GM10248 (cell line): Measurements from ENCODE around the gene BRCA2.

Source experiments
- CTCF ChIA-PET: fragments of 300-600 bp; sonication (Branson Sonifier 250); formaldehyde crosslinking; extraction: SDS; loops from one replicate; lab custom pipeline; 2021; ENCODE audit warnings: antibody characterized with exemption; lab: Yijun Ruan, JAX
- POLR2A ChIA-PET: fragments of 350-650 bp; sonication (Branson Sonifier 250); formaldehyde crosslinking; extraction: SDS; loops from one replicate; lab custom pipeline; 2020; ENCODE audit warnings: antibody characterized with exemption; lab: Yijun Ruan, JAX
- DNase-seq: peaks from one replicate; pipeline ENCODE4 v3.0.0; 2012; ENCODE audit errors: extremely low spot score
- TF ChIP-seq, protein P1 (sequence below): IDR thresholded peaks from 2 replicates; pipeline ENCODE4 v1.5.1; 2012; ENCODE audit warnings: mild to moderate bottlenecking, low read depth; ENCODE audit errors: extremely low read depth, missing control alignments, control extremely low read depth

Gene BRCA2

DNA sequence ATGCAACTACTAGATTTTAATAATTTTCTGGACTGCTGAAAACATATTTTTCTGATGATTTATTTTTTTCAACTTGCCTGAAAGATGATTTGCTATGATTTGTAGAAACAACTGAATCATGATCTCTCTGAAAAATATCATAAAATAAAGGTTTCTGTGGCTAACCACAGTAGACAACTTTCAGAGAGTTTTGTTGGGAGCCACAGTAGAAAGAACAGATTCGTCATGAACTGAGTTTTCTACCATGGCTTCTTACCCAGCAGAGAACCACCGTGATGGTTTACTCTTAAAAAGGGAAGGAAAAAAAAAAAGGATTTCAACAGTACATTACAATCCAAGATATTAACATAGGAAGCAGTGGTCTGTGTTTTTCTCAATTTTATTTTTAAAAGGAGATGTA is 18.1 kb upstream of the BRCA2 start:
- ChIA-PET POLR2A (no interaction called here), CTCF (interaction anchor here (2.0 kb wide), 1 partner anchor 9 kb away, joined by 8 read pairs; no protein-coding TSS in a partner anchor)
- TF ChIP-seq, protein P1, sequence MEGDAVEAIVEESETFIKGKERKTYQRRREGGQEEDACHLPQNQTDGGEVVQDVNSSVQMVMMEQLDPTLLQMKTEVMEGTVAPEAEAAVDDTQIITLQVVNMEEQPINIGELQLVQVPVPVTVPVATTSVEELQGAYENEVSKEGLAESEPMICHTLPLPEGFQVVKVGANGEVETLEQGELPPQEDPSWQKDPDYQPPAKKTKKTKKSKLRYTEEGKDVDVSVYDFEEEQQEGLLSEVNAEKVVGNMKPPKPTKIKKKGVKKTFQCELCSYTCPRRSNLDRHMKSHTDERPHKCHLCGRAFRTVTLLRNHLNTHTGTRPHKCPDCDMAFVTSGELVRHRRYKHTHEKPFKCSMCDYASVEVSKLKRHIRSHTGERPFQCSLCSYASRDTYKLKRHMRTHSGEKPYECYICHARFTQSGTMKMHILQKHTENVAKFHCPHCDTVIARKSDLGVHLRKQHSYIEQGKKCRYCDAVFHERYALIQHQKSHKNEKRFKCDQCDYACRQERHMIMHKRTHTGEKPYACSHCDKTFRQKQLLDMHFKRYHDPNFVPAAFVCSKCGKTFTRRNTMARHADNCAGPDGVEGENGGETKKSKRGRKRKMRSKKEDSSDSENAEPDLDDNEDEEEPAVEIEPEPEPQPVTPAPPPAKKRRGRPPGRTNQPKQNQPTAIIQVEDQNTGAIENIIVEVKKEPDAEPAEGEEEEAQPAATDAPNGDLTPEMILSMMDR: no peak
- no peak for DNase-seq

DNA sequence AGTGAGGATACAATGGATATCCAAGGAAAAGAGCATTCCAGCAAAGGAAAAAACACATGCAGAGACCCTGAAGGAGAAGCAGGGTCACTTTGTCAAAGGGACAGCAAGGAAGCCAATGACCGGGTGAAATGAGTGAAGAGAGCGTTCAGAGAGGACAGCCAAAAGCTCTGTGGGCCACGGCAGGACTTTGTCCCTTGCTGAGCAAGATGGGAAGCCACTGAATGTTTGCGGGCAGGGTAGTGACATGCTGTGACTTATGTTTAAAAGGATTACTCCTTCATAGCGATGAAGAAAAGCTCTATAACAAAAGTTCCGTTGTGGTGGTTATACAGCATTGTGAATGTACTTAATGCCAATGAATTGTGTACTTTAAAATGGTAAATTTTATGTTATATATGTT is 16.6 kb upstream of the BRCA2 start:
- CTCF ChIA-PET: interaction anchor here (1.0 kb wide), 2 partner anchors 9 to 29 kb away, joined by 3 read pairs; no protein-coding TSS in a partner anchor
- no peak for DNase-seq
- TF ChIP-seq, protein P1: no peak
- POLR2A ChIA-PET: no interaction called here

DNA sequence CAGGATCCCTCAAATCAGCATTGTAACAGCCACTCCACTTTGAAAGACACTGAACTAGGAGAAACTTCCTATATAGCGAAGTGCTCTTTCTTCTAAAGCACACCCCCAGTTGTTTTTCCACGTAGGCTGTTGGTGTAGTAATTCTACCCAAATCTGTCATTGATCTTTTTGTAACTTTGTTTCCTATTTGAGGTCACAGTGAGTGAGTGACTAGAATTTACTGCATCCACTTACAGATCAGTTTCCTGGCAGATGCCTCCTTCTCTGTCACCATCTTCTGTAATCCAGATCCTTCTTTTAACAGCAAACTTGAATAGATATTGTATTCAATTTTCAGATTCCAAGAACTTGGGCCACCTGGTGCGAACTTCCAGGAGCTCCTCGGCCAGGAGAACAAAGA is 15.4 kb upstream of the BRCA2 start:
- TF ChIP-seq, protein P1: no peak
- ChIA-PET POLR2A (no interaction called here), CTCF (no interaction called here)
- no peak for DNase-seq

DNA sequence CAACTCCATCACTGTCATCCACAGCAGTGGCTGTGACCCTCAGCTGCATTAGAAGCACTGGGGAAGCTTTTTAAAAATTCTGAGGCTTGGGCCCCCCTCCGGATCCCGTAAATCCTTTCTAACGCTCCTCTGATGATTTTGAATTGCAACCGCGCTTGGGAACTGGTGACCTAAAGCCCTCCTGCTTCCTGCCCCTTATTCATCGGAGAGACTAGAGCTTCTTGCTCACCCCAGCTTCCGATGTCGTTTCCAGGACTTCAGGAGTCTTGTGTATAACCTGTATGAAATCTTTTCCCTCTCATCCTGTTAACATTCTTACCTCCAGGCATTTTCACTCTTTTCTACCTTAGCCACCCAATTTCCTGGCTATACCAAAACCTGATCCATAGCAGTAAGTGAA is 14.9 kb upstream of the BRCA2 start:
- TF ChIP-seq, protein P1: no peak
- ChIA-PET CTCF (no interaction called here), POLR2A (no interaction called here)
- DNase-seq: no peak

DNA sequence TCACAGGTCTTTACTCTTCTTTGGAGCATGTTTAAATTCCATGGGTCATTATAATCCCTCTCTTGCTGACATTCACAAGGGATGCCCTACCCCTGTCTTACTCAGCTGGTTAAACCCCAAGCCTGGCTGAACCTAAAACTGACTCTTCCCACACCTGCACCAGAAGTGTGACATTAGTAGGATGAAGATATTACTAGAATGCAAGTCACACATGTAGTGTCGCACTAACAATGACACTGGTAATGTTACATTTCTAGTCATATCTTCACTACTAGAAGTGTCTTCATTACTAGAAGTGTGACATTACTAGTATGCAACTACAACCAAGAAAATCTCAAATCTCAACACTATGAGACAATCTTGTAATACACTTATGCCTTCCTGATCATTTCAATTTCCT is 14.4 kb upstream of the BRCA2 start:
- TF ChIP-seq, protein P1: no peak
- ChIA-PET POLR2A (no interaction called here), CTCF (interaction anchor here (1.0 kb wide), 1 partner anchor 14 kb away, joined by 3 read pairs; the partner anchor contains the start of genes BRCA2 and ZAR1L)
- DNase-seq: no peak

DNA sequence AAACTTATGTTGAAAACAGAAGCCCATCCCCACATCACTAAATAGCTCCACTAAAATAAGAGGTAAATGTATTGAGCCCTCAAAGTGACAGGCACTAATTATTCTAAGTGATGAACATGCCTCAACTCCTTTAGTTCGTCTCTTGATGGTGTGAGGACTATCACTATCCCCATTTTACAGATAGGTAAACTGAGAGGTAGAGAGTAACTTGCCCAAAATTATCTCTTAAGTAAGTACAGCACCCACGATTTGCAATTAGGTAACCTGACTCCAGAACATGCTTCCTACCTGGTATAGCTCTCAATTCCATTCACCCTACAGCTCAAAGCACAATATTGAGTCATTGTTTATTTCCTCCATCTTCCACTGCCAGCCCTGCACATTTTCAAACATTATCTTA is 12.8 kb upstream of the BRCA2 start:
- TF ChIP-seq, protein P1: no peak
- CTCF ChIA-PET: interaction anchor here (1.0 to 2.1 kb wide), 5 partner anchors 13 to 279 kb away, joined by 3 to 6 read pairs (median 3); partner anchors contain the start of genes BRCA2 and ZAR1L
- POLR2A ChIA-PET: no interaction called here
- DNase-seq: no peak
